HG02759 (cell line): ENCODE results near the gene PDE11A.
A peak's percentile ranks its signal among the peaks of the same experiment; 100 is the strongest.
"Not testable (repeated sequence)": the region's sequence is repeated elsewhere in the genome, so short reads cannot be mapped to it uniquely, and the experiment has no call there.

Source experiments
- ATAC-seq: cut with Tn5 transposase; IDR thresholded peaks from one replicate; pipeline ENCODE4 v1.9.1; 2021; ENCODE audit warnings: mild to moderate bottlenecking, moderate library complexity; ENCODE audit not compliant: unreplicated experiment

Gene PDE11A

DNA sequence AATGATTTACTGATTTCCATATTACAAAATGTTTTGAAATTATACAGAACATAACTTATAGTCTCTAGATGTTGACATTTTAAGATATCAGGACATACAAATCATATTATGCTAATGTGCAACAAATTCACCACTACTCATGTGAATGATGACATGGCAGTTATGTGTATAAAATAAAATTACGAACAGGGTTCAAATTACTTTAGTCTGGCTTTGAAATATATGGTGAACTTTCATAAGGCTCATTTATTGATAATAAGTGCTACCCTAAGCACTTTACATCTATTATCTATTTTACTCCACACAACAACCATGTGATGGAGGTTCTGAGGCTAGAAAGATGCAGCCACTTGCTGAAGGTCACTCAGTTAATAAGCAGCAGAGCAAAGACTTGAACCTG, 62.8 kb downstream of the PDE11A start:
- no peak for ATAC-seq

DNA sequence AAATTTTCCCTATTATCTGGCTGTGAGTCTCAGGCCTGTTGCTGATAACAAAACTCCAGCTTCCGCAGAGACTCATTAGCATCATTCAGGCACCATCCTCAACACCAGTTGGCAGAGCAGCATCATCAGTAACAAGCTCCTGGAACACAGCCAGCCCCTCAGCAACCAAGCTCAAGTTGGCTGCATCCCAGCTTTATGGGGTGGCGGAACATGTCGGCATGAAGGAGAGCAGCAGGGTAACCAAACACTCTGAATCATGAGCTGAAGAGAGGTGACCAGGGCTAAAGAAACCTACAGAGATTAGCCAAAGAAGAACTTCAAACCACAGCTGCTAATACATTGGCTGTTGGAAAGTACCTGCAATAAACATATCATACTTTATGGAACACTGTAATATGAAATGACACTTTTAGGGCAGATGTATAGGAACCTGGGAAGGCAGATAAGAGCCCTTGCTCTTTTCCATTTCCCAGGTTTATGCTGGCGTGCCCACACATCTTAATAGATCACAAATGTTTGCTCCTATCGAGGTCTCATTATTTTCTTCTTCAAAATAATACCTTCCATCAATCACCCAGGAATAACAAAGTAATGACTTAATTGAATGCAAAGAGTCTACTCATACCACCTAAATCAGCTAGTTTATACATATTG, 63.8 kb downstream of the PDE11A start:
- no peak for ATAC-seq

DNA sequence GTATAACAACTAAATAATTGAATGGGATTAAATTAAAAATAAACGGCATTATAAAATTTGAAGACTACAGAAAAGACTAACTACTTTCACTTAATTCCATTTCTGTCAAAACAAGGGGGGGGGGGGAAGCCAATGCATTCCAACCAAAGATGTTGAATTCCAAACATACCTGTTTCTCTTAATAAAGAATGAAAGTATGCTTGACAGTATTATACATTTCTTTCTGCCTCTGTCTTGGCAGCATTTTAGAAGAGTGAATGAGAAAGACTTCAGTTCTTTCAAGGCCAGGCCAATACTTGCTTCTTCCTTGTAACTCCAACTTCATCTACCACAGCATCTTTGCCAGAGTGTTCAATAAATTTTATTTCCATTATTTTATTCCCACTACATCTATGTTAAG, 65.9 kb downstream of the PDE11A start:
- ATAC-seq = no peak

DNA sequence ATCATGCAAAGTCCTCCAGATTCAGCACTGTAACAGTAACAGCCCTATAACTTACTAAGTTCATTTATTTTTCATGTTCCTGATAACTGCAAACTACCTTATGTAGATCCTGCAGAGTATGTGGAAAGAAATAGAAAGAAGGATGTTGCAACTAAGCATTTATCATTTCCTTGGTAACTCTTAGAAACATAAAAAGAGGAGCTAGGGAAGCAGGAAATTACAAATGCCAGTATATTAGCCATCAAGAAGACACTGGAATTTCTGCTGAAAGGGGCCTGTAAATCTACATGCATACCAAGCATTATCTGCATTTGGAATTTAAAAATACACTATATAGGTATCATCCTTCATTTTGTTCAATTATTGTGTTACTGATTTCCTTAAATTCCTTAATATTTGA, 66.8 kb downstream of the PDE11A start:
- no peak for ATAC-seq

DNA sequence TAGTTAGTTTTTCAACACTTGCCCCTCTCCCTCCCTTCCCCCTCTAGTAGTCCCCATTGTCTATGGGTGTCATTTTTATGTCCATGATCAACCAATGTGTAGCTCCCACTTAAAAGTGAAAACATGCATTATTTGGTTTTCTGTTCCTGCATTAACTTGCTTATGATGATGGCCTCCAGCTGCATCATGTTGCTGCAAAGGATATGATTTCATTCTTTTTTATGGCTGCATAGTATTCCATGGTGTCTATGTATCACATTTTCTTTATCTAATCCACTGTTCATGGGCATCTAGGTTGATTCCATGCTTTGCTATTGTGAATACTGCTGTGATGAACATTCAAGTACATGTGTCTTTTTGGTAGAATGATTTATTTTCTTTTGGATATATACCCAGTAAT, 70.5 kb downstream of the PDE11A start:
- no peak for ATAC-seq

DNA sequence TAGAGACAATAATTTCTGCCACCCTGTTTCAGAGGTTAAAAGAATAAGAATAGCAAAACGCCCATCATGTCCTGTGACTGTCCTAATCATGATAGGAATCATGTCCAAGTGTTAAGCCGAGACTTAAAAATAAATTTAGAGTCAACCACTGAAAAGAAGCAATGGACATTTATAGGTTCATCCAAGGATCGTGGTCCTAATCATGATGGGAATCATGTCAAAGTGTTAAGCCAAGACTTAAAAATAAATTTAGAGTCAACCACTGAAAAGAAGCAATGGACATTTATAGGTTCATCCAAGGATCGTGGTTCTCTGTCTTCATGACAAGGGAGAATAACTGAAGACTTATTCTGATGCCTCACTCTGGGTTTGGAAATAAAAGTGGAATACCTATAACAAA, 73.6 kb downstream of the PDE11A start:
- ATAC-seq = no peak

DNA sequence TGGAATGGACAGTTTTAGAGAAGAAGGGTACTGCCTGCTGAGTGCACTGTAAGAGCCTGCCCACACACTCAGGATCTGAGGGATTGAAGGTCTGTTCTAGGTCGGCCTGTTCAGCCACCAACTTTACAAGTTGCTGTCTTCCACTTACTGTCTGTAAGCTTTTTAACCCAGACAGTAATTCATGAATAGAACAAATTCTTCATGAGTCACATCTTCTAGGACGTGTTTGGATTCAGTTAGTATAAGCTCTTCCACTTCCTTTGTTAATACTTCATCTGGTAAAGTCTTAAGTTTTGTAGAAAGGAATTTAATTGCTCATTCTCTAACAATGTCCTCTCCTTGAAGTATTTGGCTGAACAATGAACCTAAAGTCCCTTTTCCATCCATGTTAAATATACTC, 74.6 kb downstream of the PDE11A start:
- no peak for ATAC-seq

DNA sequence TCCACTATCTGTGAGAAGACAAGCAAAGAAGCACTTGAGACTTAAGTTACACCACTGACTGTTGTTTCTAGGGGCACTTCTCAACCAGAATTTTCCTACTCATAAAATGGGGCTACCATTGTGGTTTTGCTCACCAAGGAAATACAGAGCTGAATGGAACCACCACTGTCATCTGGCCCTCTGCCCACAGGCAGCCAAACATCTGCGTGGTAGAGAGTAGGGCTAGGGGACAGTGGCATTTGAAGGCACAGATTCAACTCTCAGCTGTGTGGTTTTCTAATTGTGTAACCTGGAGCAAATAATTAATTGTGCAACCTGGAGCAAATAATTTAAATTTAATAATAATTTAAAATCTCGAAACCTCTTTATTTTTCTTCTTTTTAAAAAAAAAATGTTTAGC, 79.6 kb downstream of the PDE11A start:
- ATAC-seq = no peak

DNA sequence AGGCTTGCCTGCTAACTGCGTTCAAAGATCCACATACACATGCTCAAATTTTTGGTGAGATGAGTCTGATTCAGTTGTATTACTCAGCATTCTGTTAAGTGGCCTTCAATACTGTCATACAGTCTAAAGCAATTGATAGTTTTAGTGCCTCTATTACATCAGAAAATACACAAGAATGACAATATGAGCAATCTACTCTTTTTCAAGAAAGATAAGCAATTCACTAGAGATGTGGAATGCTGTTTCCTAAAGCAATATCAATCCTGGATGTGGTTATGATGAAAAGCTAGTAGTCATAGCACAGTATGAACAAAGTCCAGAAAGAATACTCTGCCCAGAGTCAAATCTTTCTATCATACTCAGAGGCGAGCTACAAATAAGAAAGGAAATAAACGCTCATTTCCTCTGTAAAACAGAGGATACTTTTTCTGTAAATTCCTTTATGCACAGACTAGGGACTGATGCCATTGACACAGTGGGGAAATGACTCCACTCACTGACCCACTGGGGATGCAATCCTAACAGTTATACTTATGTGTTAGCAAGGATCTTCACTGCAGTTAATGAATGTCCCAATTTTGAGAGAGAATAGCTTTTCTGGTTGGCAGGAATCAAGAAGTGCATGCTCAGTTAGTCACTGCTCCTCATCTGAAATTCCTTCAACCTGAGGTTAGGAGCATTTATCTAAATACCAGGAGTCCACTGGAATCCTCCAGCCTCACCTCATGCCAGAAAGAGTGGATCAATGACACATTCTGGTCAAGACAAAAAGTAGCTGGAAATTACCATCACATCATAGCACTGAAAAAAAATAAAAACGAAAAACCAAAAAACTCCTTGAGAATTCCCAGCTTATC, 83.3 kb downstream of the PDE11A start:
- no peak for ATAC-seq

DNA sequence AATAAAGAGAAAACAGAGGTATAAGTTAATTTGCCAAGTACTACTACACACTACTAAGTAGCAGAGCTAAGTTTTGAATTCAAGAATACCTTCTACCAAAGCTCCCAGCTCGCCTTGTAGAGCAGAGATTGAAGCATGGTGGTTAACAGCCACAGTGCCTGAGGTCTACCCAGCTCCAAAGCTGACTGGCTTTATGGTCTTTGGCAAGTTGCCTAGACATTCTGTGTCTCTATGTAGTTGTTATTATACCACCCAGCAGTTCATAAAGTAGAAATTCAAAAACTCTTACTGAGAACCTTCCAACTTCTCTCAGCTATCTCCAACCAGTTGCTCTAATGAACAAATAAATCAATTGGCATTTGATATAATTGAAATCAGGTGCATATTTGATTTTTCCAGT, 87.8 kb downstream of the PDE11A start:
- ATAC-seq = no peak

DNA sequence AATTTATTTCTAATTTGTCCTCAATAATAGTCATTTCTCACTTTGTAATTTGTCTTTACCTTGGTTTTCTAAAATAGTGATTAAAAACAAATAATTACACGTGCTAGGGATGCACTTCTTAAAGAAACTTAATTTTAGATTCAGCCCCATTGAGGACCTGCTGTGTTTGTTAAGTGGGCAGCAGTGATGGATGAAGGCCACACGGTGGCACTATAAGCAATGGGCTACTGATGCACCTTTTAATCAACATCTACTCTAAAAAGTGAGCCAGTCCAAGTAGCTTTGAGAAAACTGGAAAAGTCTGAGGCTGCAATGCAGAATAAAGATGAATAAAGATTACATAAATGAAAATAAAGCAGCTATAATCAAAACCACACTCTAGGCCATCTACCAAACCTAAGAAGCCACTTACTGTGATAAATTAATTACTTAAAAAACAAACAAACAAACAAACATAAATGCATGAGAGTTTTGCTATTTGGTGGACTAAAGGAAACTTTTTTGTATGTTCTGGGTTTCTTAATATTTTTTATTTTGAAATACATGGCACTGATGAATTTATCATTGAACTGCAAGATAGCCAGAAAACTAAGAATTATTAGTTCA, 89.3 kb downstream of the PDE11A start:
- peak; percentile 87 for ATAC-seq

DNA sequence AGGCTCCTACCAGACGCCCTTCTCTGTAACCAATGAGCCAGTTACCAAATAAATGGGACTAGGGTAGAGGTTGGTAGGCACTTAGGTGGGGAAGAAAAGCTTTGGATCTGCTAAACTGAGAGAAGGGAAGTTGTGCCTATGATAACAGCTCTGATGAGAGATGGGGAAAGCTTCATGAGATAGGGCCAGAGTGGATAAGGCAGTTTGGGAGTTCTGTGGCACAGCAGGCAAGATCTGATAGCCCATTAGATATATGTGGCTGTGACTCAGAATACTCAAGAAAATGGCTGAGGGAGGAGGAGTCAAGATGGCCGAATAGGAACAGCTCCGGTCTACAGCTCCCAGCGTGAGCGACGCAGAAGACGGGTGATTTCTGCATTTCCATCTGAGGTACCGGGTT, 99.8 kb downstream of the PDE11A start:
- no peak for ATAC-seq

DNA sequence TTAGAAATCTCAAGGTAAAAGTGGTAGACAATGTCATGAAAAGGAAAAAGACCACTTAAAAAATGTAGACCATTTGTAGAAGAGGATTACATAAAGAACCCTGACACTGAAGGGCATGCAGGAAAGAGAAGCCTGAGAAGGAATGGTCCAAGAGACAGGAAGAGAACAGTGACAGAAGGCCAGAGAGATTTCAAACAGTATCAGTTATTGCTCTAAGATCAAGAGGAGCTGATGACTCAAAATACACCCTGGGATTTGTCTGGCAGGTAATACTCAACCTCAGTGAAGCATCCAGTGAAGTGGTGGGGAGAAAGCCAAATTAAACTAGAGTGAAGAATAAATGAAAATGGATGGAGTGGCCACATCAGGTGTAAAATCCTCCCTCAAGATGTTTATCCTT, 100.5 kb downstream of the PDE11A start:
- ATAC-seq = no peak

DNA sequence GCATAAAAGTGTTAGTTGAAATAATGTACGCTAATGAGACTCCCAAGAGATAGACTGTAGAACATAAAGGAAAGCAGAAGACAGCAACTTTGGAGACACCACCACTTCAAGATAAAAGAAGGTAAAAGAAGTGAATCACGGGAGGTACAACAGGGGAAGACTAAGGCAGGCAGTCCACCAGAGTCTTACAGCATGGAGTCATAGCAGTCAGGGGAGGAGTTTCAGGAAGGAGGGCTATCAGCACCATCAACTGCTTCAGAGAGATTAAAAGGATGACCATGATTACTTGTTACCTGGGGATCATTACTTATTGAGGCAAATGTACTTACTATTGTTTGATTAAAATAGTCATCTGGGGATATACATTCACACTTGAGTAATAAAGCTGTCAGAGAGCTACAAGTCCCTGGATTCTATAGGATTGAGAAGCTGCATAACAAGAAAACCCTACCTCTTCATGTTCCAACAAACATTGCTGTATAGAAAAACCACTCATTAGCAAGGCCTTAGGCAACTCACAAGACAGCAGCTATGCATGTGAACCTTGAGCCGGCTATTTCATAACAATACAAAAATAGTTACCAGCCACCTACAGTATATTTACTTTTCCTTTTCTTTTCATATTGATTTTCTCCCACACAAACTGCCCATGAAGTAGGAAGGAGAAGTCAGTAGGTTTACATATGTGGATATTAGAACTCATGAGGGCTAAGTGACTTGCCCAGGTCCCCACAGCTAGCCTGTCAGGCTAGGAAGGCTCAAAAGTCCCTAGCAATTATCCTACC, 101.7 kb downstream of the PDE11A start:
- ATAC-seq = no peak

DNA sequence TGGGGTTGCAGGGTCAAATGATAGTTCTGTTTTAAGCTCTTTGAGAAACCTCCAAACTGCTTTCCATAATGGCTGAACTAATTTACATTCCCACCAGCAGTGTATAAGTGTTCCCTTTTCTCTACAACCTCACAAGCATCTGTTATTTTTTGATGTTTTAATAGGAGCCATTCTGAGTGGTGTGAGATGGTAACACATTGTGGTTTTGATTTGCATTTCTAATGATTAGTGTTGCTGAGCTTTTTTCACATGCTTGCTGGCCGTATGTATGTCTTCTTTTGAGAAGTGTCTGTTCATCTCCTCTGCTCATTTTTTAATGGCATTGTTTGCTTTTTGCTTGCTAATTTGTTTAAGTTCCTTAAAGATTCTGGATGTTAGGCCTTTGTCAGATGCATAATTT, 107.7 kb downstream of the PDE11A start:
- ATAC-seq = no peak

DNA sequence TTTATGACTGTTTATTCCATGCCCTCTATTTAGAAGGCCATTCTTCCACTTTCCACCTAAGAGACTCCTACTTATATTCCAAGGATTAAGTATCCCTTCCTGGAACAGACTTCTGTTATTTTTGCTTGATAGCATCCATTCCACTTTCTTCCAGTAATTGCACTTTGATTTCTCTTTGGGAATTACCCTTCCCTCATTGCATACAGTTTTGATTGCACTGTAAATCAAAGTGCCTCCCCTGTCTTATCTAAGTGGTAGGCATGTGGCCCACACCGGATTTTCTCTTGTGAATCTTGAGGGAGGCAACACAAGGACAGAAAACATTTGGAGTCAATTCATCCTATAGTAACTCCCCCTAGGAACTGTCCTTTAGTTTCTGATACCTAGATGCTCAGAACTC, 120.4 kb downstream of the PDE11A start:
- no peak for ATAC-seq

DNA sequence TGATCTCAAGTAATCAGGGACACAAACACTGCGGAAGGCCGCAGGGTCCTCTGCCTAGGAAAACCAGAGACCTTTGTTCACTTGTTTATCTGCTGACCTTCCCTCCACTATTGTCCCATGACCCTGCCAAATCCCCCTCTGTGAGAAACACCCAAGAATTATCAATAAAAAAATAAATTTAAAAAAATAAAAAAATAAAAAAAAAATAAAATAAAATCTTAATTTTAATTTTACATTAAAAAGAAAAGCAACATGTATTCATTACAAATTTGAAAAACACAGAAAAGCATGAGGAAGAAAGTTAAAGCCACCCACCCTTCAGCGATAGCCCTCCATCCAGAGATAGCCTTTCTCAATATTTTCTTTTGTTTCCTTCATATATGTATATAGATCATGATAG, 125.0 kb downstream of the PDE11A start:
- not testable (repeated sequence) for ATAC-seq

DNA sequence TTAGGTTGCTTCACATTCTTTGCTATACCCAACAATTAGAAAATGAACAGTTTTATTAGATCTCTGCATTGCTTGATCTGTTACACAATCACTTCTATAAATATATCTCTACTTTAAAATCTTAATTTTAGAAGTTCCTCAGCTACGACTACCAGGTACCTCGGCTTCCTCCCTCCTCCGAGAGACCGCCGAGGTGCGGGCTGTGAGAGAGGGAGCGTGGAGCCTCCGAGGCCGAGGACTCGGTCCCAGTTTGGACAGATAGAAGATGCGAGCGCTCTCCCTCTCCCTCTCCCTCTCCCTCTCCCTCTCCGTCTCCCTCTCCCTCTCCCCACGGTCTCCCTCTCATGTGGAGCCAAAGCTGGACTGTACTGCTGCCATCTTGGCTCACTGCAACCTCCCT, 128.0 kb downstream of the PDE11A start:
- ATAC-seq = not testable (repeated sequence)

DNA sequence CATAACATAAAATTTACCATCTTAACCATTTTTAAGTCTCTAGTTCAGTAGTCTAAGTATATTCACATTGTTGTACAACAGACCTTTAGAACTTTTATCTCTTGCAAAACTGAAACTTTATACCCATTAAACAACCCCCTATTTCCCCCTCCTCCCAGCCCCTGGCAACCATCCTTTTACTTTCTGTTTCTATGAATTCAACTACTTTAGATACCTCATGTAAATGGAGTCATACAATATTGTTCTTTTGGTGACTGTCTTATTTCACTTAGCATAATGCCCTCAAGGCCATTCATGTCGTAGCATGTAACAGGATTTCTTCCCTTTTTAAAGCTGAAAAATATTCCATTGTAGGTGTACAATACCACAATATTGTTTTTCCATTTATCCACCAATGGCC, 129.8 kb downstream of the PDE11A start:
- ATAC-seq = no peak

DNA sequence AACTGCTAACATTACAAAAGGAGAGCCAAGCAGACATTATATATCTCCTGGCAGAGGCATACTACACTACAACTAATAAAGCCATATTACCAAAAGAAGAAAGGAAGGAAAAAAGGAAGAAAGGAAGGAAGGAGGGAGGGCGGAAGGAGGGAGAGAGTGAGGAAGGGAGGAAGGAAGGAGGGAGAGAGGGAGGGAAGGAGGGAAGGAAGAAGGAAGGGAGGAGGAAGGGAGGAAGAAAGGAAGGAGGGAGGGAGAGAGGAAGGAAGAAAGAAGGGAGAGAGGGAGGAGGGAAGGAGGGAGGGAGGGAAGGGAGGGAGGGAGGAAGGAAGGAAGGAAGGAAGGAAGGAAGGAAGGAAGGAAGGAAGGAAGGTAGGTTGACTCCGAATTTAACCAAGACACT, 133.4 kb downstream of the PDE11A start:
- ATAC-seq = no peak

DNA sequence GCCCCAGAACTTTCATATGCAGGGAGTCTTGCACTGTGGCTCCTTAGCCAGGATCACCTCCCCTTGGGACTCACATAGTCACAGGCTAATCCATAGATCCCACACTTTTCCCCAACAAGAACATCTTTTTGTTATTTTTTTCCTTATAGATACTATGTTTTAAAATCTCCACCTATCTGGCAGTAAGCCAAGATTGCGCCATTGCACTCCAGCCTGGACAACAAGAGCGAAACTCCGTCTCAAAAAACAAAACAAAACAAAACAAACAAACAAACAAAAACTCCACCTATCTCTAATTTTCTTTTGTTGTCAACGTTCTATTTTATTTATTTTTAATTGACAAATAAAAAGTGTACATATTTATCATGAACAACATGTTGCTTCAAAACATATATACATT, 141.7 kb downstream of the PDE11A start:
- no peak for ATAC-seq
